ENCODE data around the gene RASGRP2. TPM values are rescaled to one million over a fixed set of nuclear protein-coding genes. Genes with fewer than 3 reads are reported as not detected.

Gene RASGRP2
- 3.8 TPM for polyA plus RNA-seq (2012; ENCODE audit: low read depth, missing spikeins)

GRCh38 chr11:64743591-64744543 is at the start of gene RASGRP2:
TSS of gene RASGRP2 (minus strand) at chr11:64744142. CDS start at chr11:64742866, 1,276 bp downstream.
- TF ChIP-seq POLR2AphosphoS5 (IDR thresholded peaks at IDR 0.05; ENCODE audit: low read depth, low read length): no peak
- no peak for TF ChIP-seq SPI1 (IDR thresholded peaks at IDR 0.05; ENCODE audit: low read depth, low read length)
- no peak for TF ChIP-seq PAX5 (IDR thresholded peaks at IDR 0.05; ENCODE audit: insufficient read depth, low read length, severe bottlenecking)
- TF ChIP-seq POU2F2 (IDR thresholded peaks at IDR 0.05; ENCODE audit: low read depth, low read length): no peak
- TF ChIP-seq TAF1 (IDR thresholded peaks at IDR 0.05; ENCODE audit: low read depth, low read length): no peak
- no peak for TF ChIP-seq POLR2A (IDR thresholded peaks at IDR 0.05; ENCODE audit: low read depth, low read length)
- peak; percentile 73 for DNase-seq (ENCODE audit: insufficient read length, low spot score)
- FAIRE-seq: peak; percentile 91

GRCh38 chr11:64792482-64792881 is 48.5 kb upstream of the RASGRP2 start:
- FAIRE-seq (no peak), DNase-seq (ENCODE audit: insufficient read length, low spot score) (no peak)
- TF ChIP-seq PAX5 (IDR thresholded peaks at IDR 0.05; ENCODE audit: insufficient read depth, low read length, severe bottlenecking) (no peak), SPI1 (IDR thresholded peaks at IDR 0.05; ENCODE audit: low read depth, low read length) (no peak), POU2F2 (IDR thresholded peaks at IDR 0.05; ENCODE audit: low read depth, low read length) (no peak), POLR2AphosphoS5 (IDR thresholded peaks at IDR 0.05; ENCODE audit: low read depth, low read length) (no peak), POLR2A (IDR thresholded peaks at IDR 0.05; ENCODE audit: low read depth, low read length) (no peak), TAF1 (IDR thresholded peaks at IDR 0.05; ENCODE audit: low read depth, low read length) (no peak)

GRCh38 chr11:64791781-64792291 is 47.9 kb upstream of the RASGRP2 start:
- DNase-seq (ENCODE audit: insufficient read length, low spot score): no peak
- no peak for TF ChIP-seq SPI1 (IDR thresholded peaks at IDR 0.05; ENCODE audit: low read depth, low read length)
- TF ChIP-seq POU2F2 (IDR thresholded peaks at IDR 0.05; ENCODE audit: low read depth, low read length): no peak
- TF ChIP-seq TAF1 (IDR thresholded peaks at IDR 0.05; ENCODE audit: low read depth, low read length): no peak
- no peak for TF ChIP-seq POLR2A (IDR thresholded peaks at IDR 0.05; ENCODE audit: low read depth, low read length)
- no peak for TF ChIP-seq POLR2AphosphoS5 (IDR thresholded peaks at IDR 0.05; ENCODE audit: low read depth, low read length)
- no peak for TF ChIP-seq PAX5 (IDR thresholded peaks at IDR 0.05; ENCODE audit: insufficient read depth, low read length, severe bottlenecking)
- FAIRE-seq: no peak

GRCh38 chr11:64790205-64791095 is 46.5 kb upstream of the RASGRP2 start:
- no peak for TF ChIP-seq SPI1 (IDR thresholded peaks at IDR 0.05; ENCODE audit: low read depth, low read length)
- TF ChIP-seq POU2F2 (IDR thresholded peaks at IDR 0.05; ENCODE audit: low read depth, low read length): no peak
- no peak for TF ChIP-seq POLR2AphosphoS5 (IDR thresholded peaks at IDR 0.05; ENCODE audit: low read depth, low read length)
- TF ChIP-seq TAF1 (IDR thresholded peaks at IDR 0.05; ENCODE audit: low read depth, low read length): no peak
- no peak for TF ChIP-seq POLR2A (IDR thresholded peaks at IDR 0.05; ENCODE audit: low read depth, low read length)
- no peak for TF ChIP-seq PAX5 (IDR thresholded peaks at IDR 0.05; ENCODE audit: insufficient read depth, low read length, severe bottlenecking)
- no peak for FAIRE-seq
- DNase-seq (ENCODE audit: insufficient read length, low spot score): no peak

- FAIRE-seq (no peak), DNase-seq (ENCODE audit: insufficient read length, low spot score) (no peak)
- TF ChIP-seq SPI1 (IDR thresholded peaks at IDR 0.05; ENCODE audit: low read depth, low read length): no peak
- TF ChIP-seq PAX5 (IDR thresholded peaks at IDR 0.05; ENCODE audit: insufficient read depth, low read length, severe bottlenecking): no peak
- TF ChIP-seq POLR2AphosphoS5 (IDR thresholded peaks at IDR 0.05; ENCODE audit: low read depth, low read length): no peak
- TF ChIP-seq POLR2A (IDR thresholded peaks at IDR 0.05; ENCODE audit: low read depth, low read length): no peak
- TF ChIP-seq POU2F2 (IDR thresholded peaks at IDR 0.05; ENCODE audit: low read depth, low read length): no peak
- no peak for TF ChIP-seq TAF1 (IDR thresholded peaks at IDR 0.05; ENCODE audit: low read depth, low read length)
Observed at GRCh38 chr11:64789331-64790204, 45.6 kb upstream of the RASGRP2 start.

GRCh38 chr11:64788321-64789215 is 44.6 kb upstream of the RASGRP2 start:
- no peak for DNase-seq (ENCODE audit: insufficient read length, low spot score)

More at GRCh38 chr11:64788321-64789215, 44.6 kb upstream of the RASGRP2 start:
- TF ChIP-seq POU2F2 (IDR thresholded peaks at IDR 0.05; ENCODE audit: low read depth, low read length) (no peak), TAF1 (IDR thresholded peaks at IDR 0.05; ENCODE audit: low read depth, low read length) (no peak), POLR2A (IDR thresholded peaks at IDR 0.05; ENCODE audit: low read depth, low read length) (no peak), POLR2AphosphoS5 (IDR thresholded peaks at IDR 0.05; ENCODE audit: low read depth, low read length) (no peak), PAX5 (IDR thresholded peaks at IDR 0.05; ENCODE audit: insufficient read depth, low read length, severe bottlenecking) (no peak), SPI1 (IDR thresholded peaks at IDR 0.05; ENCODE audit: low read depth, low read length) (no peak)
- no peak for FAIRE-seq
